Epithelial cell of proximal tubule (primary cell): ENCODE measurements around the gene DYRK4. TPM values are rescaled to one million over a fixed set of nuclear protein-coding genes. Genes with fewer than 3 reads are reported as not detected.

ENCODE experiments used
- DNase-seq: peaks from one replicate; pipeline ENCODE4 v3.0.0-alpha.2; 2011; ENCODE audit warnings: low read depth
- H3K4me3 ChIP-seq: 2 replicates; pipeline ENCODE4 v1.5.1; 2011; ENCODE audit warnings: low read depth, mild to moderate bottlenecking, low read length
- total RNA-seq: library from RNA; depleted of rRNA; stranded (reverse); fragments of >200 nt; gene quantifications from 2 replicates; pipeline ENCODE4 v1.2.3, GENCODE V29; 2015
- TF ChIP-seq, protein P1 (sequence below): conservative IDR thresholded peaks from 2 replicates; pipeline ENCODE4 v1.5.1; 2012; ENCODE audit warnings: low read depth, mild to moderate bottlenecking, low read length

DYRK4 gene
- total RNA-seq, 1 donor from 2014 or later = 38.9 TPM

DNA sequence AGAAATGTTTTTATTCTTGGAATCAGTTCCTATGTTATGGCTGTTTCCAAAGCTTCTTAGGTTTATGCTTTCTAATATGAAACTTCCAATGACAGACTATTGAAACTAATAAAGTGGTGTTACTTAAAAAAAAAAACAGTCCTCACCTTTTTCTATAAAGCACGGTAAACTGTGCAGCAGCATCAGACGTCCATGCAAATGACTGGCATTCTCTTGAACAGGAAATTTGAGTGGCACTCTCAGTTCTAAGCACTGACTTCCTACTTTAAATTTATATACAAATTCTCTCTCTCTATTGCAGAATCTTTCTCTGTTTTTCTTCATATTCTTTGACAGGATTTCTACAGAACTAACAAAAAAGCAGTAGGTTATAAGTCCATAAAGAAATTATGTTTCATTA, 26.1 kb upstream of the DYRK4 start:
- no peak for DNase-seq
- TF ChIP-seq, protein P1, sequence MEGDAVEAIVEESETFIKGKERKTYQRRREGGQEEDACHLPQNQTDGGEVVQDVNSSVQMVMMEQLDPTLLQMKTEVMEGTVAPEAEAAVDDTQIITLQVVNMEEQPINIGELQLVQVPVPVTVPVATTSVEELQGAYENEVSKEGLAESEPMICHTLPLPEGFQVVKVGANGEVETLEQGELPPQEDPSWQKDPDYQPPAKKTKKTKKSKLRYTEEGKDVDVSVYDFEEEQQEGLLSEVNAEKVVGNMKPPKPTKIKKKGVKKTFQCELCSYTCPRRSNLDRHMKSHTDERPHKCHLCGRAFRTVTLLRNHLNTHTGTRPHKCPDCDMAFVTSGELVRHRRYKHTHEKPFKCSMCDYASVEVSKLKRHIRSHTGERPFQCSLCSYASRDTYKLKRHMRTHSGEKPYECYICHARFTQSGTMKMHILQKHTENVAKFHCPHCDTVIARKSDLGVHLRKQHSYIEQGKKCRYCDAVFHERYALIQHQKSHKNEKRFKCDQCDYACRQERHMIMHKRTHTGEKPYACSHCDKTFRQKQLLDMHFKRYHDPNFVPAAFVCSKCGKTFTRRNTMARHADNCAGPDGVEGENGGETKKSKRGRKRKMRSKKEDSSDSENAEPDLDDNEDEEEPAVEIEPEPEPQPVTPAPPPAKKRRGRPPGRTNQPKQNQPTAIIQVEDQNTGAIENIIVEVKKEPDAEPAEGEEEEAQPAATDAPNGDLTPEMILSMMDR = no peak

DNA sequence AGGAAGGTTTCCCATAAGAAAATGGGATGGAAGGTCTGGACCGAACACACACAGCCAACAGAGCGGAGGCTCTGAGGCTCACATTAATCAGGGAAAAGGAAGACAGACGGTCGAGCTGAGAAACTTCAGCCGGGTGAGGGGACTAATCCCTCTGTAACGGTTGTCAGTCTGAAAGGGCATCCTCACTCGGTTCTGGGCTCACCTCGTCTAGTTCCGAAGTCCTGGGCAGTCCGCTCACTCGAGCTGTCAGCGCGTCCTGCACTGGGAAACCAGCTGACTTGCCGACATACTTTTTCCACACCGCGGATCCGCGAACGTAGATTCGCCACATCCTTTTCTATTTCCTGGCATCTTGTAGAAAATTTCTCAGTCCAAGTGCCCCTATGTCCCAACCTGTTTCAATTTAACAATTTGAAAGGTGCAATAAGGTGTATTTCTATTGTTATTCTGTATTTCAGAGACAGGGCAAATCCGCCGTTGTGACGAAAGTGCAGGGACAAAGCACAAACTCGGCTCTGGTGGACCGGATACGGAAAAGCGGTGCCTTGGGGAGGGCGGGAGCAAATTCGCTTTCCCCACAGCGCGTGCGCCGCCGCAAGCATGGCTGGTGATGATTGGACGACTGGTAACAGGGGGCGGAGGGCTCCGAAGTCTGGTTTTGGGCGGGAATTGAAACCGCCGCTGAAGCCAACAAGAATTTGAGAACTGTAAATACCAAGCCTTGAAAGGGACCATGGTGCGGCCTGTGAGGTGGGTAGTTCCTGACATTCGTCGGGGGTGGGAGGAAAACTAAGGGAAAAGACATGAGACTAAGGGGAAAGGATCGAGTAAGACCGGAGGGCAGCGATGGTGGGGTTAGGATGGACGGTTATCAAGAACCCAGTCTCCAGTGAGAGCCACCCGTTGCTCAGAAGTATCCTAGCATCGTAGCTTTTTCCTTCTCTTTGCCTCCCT, 23.5 kb upstream of the DYRK4 start, which contains the start of gene RAD51AP1:
Gene RAD51AP1 (plus strand): TSS at position 684 of the 954 bp plus-strand sequence. CDS start 50 bp downstream, at position 734.
- TF ChIP-seq, protein P1 = no peak
- peak; percentile 95 for DNase-seq
- peak within 1 kb of the TSS; percentile 97 for H3K4me3 ChIP-seq

More for the DNA sequence above, 26.1 kb upstream of the DYRK4 start:
- H3K4me3 ChIP-seq = no peak overlapping the region

DNA sequence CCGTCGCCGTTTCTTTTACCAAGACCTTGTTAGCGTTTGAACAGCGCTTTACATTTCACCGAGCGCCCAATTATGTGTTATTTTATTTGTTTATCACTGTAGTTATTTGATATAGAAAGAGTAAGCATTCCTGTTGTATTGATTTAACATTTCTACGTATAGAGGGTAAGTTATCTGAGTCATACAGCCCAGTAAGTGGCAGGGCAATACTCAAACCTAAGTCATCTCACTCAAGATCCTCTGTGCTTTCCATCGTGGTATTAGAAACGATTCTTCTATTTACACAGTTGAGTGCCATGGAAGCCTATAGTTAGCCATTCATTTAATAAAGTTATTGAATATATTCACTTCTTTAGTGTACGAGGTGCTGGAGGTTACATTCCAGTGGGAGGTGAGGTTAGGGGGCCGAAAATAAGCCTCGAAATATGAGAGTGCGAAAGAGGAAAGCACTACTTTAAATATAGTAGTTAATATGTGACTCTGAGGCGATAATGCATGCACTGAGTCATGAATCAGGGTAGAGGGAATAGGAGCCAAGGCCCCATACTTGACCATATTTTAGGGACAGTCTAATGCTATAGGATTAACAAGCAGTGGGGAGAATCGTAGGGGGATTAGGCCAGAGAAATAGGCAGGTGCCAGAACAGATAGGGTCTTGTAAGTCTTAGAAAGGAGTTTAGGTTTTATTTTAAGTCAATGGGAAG, 22.7 kb upstream of the DYRK4 start:
- DNase-seq = no peak
- TF ChIP-seq, protein P1 = no peak
- peak overlapping the region; percentile 97 for H3K4me3 ChIP-seq

DNA sequence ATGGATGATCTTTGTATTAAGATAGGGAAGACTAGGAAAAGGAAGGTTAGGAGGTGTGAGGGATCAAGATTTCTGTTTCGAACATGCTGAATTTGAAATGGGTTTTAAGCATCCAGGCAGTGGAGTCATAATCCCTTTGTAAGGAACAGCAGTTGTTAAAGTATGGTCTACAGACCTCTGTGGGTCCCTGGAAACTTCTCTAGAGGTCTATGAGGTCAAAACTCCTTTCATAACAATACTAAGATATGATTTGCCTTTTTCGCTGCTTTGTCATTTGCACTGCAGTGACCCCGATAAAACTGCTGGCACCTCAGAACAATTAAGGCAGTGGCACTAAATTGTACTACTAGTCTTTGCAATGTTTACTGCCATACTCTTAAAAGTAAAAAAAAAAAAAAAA, 21.8 kb upstream of the DYRK4 start:
- TF ChIP-seq, protein P1 = no peak
- no peak for DNase-seq
- H3K4me3 ChIP-seq = no peak overlapping the region

DNA sequence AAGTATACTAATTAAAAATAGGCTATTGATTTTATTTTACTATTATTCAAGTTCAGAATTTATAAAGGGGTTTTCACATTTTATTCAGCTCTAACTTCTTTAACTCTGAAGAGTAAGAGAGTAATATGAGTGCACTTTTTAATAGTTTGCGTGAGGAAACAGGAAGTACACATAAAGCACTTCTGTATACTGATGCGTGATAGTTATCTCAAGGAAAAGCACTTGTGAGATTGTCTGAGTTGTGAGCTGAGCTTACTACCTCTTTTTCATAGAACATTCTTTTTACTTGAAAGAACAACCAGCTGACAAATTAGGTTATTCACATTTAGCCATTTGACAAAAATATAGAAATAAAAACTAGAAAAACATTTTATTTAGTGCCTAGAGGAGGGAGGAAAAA, 21.4 kb upstream of the DYRK4 start:
- no peak for DNase-seq
- no peak overlapping the region for H3K4me3 ChIP-seq
- TF ChIP-seq, protein P1 = no peak

DNA sequence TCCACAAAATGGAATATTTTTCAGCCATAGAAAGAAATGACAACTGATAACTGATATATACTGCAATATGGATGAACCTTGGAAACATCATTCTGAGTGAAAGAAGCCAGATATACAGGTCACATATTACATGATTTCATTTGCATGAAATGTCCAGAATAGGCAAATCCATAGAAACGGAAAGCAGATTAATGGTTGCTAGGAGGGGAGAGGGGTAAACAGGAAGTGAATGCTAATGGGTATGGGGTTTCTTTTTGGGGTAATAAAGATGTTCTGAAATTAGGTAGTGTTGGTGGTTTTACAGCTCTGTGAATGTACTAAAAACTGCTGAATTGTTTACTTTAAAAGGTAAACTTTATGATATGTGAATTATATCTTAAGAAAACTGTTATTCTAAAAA, 16.8 kb upstream of the DYRK4 start:
- DNase-seq = no peak
- H3K4me3 ChIP-seq = no peak overlapping the region
- TF ChIP-seq, protein P1 = no peak
